Renal cortex interstitium (tissue), 11 donors: Measurements from ENCODE around the gene ANKS3. TPM values are rescaled to one million over a fixed set of nuclear protein-coding genes. Genes with fewer than 3 reads are reported as not detected.
A peak's percentile ranks its signal among the peaks of the same experiment; 100 is the strongest.
"Not testable (repeated sequence)": the region's sequence is repeated elsewhere in the genome, so short reads cannot be mapped to it uniquely, and the experiment has no call there.

ENCODE experiments used
- DNase-seq, 11 donors: peaks; one replicate each; pipeline ENCODE4 v3.0.0-alpha.2; 2013; ENCODE audit warnings: low read depth in 9 of 11, low spot score in 4 of 11; ENCODE audit errors: extremely low read depth in 1 of 11
- polyA plus RNA-seq, 3 donors: library from polyadenylated mRNA; unstranded; fragments of 120-200 nt; gene quantifications; one replicate each; pipeline ENCODE4 v1.2.1, GENCODE V29; 2013; ENCODE audit not compliant: insufficient read length in 3 of 3

The ANKS3 gene
- polyA plus RNA-seq, 3 donors: 22.5 to 34.3 (median 23.0) TPM

DNA sequence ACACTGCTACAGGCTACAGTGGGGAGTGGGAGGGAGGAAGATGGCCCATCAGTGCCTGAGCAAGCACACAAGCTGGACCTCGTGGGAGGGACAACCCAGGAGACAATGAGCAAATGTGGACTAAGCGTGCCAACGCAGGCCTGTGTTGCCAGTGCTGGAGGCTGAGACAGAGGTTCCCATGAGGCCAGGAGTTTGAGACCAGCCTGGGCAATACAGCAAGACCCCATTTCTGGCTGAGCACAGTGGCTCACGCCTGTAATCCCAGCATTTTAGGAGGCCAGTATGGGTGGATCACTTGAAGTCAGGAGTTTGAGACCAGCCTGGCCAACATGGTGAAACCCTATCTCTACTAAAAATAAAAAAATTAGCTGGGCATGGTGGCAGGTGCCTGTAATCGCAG lies 4.3 kb upstream of the ANKS3 start:
- not testable (repeated sequence) for DNase-seq

- DNase-seq: no peak
Measured at GRCh38 chr16:4737545-4737944, 3.5 kb upstream of the ANKS3 start.

DNA sequence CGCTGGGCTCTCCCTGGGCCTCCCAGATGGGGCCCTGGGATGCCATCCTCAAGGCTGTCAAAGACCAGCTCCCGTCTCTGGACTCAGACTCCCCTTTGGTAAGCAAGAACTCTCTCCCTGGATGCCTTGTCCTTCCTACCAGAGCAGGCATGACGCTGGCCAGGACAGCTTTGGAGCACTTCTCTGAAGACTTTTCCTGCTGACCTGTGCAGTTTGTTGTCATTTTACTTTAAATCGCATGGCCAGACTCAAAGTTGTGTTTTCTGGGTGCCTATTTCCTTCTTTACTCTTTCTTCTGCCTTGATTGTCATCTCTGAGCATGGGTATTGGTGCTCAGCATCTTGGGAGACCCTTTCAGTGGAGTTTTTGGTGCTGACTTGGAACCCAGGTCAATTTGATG lies 2.5 kb upstream of the ANKS3 start:
- no peak for DNase-seq

- peak; percentile 58 to 82 (median 78) for DNase-seq
Measured at GRCh38 chr16:4734730-4735535, 862 bp upstream of the ANKS3 start.

GRCh38 chr16:4733747-4734062 lies 366 bp downstream of the ANKS3 start:
- no peak for DNase-seq

DNA sequence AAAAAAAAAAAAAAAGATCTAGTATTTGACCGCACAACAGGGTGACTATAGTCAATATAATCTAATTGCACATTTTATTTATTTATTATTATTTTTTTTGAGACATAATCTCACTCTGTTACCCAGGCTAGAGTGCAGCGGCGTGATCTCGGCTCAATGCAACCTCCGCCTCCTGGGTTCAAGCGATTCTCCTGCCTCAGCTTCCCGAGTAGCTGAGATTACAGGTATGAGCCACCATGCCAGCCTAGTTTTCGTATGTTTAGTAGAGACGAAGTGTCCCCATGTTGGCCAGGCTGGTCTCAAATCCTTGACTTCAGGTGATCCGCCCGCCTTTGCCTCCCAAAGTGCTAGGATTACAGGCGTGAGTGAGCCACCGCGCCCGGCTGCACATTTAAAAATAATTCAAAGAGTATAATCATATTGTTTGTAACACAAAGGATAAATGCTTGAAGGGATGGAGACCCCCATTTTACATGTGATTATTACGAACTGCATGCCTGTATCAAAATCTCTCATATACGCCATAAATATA lies 794 bp downstream of the ANKS3 start:
- no peak for DNase-seq

DNA sequence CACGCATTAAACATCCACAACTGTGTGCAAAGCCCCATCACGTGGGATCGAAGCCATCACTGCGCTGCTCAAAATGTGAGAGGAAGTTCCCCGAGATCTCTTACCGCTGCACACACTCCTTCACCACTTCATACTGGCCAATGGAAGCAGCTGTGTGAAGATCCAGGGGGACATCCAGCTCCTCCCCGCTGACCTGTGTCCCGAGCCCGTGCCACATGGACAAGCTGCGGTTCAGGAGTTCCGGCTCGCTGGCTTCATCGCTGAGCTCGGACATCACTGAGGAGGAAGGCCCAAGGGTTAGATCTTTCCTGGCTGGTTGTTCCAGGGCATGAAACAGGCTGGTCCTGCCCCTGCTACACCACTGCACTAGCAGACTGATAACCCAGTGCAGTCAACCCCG lies 4.2 kb downstream of the ANKS3 start:
- DNase-seq: no peak

DNA sequence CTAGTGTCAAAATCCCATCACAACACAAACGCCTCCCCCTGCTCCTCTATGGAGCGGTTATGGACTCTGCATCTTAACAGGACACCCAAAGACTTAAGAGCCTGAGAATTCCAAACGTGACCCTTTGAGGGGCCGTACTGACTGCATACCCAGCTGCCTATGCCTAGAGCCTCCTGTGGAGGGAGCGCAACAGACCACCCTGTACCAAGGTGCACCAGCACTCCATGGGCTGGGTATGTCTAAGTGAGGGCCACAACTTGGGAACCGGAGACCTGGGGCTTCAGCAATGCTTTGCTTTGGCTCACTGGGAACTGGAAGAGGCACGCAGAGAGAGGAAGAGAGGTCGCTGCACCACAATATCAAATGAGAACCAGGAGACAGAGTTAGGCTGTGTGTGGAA lies 5.4 kb downstream of the ANKS3 start:
- DNase-seq: no peak

GRCh38 chr16:4726616-4727015 lies 7.5 kb downstream of the ANKS3 start:
- no peak for DNase-seq

GRCh38 chr16:4724661-4725270 lies 9.3 kb downstream of the ANKS3 start:
- no peak for DNase-seq

GRCh38 chr16:4723071-4723767 lies 10.9 kb downstream of the ANKS3 start:
- no peak for DNase-seq

DNA sequence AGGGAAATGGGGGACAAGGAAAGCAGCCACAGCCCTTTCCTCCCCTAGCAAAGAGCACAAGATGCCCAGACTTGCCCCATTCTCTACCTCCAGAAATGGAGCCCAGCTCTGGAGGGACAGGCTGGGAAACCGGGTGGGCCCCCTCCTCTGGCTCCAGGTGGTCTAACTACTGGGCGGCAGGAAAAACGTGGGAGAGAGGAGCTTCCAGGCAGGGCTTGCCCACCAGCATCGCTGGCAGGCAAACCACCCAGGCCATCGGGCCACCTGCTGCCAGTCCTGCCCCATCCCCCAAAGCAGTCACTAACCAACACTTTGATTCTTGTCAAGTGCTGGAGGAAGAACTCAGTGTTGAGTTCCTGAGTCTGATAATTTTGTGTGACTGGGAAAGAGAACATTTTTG lies 15.6 kb downstream of the ANKS3 start:
- no peak for DNase-seq

DNA sequence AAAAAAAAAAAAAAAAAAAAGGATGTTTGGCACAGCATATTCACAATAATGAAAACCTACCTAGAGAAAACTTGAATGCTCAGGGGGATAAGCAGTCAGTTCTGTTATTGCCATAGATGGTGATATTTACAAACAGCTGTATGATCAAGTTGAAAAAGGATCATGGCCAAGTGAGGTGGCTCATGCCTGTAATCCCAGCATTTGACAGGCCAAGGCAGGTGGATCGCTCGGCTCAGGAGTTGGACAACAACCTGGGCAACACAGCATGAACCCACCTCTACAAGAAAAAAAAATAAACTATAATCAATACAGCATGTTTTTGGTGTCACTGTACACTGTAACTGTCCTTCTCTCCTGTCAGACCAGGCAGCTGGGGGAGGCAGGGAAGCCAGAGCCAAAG lies 19.1 kb downstream of the ANKS3 start:
- no peak for DNase-seq

DNA sequence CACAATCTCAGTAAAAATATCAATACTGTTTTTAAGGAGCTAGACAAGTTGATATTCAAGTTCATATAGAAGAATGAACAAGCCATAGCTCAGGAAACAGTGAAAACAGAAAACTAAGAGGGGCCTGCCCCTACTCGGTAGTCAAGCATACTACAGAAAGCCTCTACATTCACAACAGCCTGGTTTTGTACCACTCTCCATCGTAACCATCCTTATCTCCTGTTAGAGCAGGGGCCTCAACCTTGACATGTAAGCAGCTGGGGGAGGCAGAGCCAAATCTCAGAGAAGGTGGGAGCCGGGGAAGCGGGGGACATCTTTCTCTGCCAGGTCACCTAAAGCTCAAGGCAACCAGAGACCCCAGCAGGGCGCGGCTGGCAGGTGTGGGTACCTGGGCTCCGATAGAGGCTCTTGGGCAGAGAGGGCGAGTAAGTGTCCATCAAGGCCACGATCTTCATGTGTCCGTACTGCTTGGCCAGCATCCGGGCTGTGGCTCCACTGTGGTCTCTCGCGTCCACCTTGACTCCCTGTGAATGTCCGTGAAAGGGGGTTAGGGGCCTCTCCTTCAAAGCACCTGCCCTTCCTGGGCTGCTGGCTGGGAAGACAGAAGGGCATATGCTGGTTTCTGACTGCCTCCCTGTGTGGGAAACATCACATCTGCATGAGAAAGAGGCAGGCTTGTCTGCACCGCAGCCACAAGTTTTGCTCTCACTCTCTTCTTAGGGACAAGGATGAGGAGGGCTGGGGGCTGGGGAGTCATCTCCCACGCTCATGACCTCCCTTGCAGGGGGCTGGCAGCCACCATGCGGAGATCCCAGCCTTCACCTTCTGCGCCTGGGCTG lies 20.2 kb downstream of the ANKS3 start:
- DNase-seq: no peak

DNA sequence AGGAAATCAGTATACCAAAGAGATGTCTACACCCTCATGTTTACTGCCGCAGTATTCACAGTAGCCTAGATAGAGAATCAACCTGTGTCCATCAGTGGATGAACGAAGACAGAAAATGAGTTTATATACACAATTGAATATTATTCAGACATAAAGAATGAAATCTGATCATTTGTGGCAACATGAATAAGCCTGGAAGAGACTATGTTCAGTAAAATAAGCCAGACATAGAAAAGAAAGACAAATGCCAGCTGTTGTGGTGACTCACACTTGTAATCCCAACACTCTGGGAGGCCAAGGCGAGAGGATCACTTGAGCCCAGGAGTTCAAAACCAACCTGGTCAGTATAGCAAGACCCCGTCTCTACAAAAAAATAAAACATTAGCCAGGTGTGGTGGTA lies 24.6 kb downstream of the ANKS3 start:
- no peak for DNase-seq

GRCh38 chr16:4706871-4707270 lies 27.2 kb downstream of the ANKS3 start:
- DNase-seq: no peak

DNA sequence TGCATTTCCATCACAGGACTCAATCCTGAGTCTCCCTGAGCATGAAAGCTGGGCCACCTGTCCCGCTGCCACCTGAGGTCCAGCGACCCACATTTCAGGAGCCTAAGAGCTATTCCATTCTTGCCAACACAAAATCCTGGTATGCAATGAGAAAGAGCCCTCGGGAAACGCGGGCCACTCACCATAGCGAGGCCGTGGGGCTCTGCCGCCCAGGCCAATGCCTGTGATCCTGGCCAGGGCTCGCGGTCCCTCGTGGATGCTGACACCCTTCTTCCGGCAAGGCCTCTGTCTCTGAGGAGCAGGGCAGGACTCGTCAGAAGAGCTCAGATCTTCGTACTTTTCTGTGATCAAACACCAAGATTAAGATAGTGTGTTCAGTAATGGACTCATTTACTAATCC lies 29.2 kb downstream of the ANKS3 start:
- DNase-seq: no peak

DNA sequence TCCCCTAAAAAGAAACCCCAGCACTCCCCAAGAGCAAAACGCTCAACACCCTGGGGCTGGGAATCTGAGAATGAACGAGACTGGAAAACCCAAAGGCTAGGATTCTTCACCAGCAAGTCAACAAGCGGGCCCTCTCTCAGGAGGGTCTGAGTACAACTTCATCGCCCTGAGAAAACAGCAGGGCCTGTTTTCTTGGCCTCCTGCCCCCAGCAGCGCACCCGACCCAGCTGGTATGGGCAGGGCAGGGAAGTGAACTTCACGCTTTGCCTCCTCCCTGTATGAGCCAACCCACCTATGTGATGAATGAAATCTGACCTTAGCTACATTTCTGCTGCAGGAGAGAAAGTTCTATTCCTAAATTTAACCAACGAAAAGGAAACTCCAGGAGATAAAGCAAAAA lies 29.6 kb downstream of the ANKS3 start:
- DNase-seq: no peak

GRCh38 chr16:4703906-4704305 lies 30.2 kb downstream of the ANKS3 start:
- DNase-seq: no peak

DNA sequence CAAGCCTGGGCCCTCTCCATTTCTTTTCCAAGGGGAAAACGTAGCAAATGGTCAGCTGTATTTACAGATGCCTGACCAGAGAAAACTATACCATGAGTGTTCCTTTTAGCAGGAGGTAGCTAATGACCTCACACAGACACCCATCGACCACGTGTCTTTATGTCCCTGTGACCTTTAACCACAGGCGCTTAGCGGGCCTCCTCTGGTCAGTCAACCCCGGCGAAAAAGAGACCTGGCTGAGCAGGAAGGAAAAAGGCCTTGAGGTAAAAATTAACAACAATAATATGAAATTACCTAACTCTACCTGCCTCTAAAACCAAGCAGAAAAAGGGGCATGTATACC lies 31.6 kb downstream of the ANKS3 start:
- DNase-seq: no peak
